Stimulated activated CD8-positive, alpha-beta memory T cell treated with anti-CD3 and anti-CD28 coated beads, Interleukin-7, amount 100 ng/mL, for 48 hours (primary cell): ENCODE data around the gene RNF130.

Source experiments
- DNase-seq, 2 donors: peaks; one replicate each; pipeline ENCODE4 v3.0.0-alpha.2; 2020; ENCODE audit warnings: low read depth in 1 of 2; ENCODE audit errors: extremely low read depth in 1 of 2

Gene RNF130

DNA sequence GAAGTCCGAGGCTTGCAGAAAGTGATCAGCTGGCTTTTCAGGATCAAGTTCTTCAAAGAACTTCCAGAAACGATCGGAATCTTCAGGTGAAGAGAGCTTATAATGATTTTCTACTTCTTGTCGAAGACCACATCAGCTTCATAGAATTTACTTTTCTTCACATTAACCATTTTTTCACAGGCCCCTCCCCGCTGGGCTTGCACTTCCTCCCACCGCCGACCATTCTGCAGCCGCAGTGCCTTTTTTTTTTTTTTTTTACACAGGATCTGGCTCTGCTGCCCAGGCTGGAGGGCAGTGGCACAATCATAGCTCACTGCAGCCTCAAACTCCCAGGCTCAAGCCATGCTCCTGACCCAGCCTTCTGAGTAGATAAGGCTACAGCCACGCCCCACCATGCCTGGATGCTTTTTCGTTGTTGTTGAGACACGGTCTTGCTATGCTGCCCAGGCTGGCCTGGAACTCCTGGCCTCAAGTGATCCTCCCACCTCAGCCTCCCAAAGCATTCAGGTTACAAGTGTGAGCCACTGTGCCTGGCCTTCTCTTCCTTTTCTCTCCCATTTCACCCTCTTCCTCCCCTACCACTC, 15.3 kb upstream of the RNF130 start:
- no peak for DNase-seq

DNA sequence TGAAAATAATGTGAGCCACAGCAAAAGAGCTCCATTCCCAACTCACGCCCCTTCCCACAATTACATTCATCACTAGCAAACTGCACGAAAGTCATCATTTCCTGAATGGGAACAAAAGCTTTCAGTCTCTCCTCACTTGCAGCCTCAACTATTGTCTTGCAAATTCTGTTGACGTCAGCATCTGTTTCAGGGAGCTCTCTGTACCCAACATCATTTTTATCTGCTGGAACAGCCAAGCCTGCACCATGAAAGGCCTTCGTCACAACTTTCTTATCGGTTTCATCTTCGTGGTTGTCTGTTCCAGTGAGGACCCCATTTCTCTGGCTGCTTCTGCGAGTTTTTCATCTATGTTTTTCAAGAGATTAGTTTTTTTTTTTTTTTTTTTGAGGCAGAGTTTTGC, 14.3 kb upstream of the RNF130 start:
- no peak for DNase-seq

DNA sequence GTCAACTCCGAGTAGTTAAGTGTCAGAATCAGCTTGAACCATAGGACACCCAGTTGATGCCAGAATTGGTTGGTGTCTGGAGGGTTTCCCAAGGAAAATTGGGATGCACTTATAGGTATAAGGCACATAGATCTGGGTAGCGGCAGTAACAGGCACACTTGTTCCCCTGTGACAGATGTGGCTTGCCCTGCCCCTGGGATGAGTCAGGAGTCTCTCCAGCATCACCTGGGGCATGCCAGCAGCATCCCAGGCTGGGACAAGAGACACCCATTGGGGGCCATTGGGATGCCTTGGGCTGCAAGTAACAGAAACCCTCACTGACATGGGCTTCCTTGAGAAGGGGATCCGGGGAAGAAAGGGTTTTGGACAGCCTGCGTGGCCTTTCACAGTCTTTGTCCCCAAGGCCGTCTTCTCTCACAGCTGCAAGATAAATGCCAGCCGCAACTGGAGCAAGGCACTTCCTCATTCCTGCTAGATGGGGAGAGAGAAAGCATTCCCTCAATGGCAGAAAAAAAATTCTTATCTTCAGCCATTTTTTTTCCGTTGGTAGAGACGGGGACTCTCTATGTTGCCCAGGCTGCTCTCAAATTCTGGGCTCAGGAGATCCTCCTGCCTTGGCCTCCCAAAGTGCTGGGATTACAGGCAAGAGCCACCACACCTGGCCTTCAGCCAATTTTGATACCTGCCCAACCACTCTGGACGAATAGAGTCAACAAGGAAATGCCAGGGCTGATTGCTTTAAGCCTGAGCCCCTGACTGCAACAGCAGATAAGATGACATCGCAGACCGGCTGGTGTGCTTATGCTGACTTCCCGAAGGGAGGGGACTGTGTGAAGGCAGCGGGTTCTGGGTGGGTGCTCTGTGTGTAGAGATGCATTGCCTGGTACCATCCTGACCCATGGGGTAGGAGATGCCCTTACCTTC, 13.3 kb upstream of the RNF130 start:
- DNase-seq: no peak

DNA sequence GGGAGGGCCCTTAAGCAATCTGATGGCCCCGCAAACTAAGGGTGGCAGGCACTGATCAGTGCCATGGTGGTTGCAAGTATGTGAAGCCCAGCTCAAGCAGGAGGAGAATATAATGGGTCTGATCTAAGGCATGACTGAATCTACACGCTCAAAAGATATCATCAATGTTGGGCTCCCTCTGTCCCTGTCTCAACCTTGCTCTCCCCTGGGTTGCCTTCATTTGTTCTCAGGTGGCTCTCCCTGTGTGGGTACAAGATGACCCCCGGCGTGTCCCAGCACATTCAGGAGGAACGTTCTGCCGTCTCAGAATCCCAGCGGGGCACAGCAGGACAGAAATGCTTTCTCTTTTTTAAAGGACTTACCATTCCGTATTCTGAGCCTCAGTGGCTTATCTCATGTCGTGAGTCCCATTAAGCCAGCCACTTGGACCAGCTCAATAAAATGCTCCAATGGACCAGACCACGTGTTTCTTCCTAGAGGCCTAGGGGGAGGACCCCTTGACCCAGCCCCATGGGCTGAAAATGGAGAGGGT, 12.0 kb upstream of the RNF130 start:
- DNase-seq: no peak

DNA sequence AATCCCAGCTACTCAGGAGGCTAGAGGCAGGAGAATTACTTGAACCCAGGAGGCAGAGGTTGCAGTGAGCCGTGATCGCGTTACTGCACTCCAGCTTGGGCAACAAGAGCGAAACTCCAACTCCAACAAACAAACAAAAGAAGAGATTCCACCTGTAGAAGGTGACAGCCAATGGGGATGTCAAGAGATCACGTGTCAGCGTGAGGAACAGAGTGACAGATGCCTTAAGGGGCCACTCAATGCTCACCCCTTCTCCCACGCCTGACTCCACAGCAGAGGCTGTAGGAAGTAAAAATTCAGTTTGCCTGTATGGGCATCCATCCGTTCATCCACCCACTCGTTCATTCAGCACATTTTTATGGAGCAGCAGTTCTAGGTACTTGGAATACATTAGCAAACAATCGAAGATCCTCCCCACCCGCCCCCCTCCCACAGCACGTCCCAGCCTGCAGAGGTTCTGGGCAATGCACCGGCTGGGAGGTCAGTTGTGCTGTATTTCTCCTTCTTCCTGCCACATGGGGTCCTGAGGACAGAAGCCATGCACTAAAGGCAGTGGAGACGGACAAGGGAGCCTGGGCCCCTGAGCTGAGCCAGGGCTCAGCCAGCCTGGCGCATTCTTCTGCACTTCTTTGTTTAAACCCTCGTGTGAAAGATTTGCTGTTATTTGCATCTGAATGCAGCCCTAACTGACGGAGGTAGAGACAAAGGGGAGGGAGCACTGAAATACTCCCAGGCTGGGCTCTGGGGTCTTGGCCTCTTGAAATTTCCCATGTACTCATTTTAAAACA, 11.3 kb upstream of the RNF130 start:
- no peak for DNase-seq

DNA sequence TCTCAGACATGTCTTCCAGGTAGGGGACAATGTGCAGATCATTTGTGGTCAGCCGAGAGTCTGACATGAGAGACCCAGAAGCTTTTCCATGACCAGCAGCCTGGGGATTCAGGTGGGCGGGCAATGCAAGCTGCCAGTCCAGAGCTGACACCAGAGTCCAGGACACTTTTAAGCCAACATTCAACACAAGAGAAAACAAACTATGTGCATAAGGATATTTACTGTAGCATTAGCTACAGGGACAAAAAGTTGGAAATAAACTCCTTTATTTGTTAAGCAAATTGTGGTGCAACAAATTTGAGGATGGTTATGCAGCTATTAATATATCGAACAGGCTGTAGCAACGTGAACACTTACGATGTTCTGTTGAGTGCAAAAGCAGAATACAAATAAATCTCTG, 9.9 kb upstream of the RNF130 start:
- DNase-seq: no peak

DNA sequence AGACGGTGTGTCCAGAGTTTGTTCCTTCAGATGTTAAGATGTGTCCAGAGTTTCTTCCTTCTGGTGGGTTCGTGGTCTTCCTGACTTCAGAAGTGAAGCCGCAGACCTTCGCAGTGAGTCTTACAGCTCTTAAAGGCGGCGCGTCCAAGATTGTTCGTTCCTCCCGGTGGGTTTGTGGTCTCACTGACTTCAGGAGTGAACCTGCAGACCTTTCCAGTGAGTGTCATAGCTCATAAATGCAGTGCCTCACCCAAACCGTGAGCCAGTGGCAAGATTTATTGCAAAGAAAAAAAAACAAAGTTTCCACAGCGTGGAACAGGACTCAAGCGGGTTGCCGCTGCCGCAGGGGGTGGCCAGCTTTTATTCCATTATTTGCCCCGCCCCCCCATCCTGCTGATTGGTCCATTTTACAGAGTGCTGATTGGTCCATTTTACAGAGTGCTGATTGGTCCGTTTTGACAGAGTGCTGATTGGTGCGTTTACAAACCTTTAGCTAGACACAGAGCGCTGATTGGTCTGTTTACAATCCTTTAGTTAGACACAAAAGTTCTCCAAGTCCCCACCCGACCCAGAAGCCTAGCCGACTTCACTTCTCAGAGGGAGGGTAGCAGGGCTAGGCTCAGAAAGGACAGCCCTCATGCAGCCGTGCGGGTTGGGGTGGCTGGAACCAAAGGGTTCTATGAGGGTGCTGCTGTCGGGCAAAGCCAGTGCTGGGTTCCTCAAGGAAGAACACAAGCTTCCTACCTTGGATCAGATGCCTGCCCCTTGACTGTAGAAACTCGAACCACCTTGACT, 9.1 kb upstream of the RNF130 start:
- no peak for DNase-seq

DNA sequence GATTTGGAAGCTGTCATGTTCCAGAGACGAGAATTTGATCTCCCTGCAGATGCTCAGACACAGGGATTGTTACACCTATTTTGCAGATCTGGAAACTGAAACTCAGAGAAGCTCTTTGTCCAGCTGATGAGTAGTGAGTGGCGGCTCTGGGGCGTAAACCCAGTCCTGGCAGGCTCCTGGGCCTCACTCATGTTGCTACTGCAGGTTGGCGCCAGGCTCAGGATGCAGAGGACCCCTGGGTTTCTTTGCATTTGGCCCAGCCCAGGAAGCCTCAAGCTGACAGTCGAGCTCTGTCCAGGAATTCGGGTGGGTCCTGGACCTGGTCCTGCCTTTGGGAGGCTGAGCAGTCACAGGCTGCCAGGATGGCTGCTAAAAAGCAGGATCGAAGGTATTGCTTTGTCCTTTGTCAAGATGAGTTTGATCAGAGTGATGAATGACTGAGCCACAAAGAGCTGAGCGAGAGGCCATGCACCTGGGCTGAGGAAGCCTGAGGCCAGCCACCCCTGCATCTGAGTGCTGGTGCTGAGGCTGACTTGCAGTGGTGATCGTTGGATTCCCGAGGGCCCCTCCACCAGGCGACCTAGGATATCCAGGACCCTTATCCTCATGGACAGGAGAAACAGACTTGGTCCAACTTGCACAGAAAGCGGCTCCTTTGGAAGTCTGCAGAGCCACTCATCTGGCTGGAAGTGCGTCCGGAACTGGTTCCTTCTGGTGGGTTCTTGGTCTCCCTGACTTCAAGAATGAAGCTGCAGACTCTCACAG, 8.3 kb upstream of the RNF130 start:
- DNase-seq: no peak

DNA sequence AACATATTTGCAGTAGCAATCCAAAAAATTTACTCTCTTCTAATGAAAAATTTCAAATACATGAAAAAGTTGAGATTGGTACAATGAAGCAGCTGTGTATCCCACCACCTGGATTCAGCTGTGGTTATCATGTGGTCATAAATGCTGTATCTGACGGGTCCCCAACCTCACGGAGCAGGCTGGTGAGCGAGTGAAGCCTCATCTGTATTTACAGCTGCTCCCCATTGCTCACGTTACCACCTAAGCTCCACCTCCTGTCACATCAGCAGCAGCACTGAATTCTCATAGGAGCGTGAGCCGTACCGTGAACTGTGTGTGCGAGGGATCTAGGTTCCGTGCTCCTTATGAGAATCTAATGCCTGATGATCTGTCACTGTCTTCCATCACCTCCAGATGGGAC, 6.8 kb upstream of the RNF130 start:
- DNase-seq: no peak

DNA sequence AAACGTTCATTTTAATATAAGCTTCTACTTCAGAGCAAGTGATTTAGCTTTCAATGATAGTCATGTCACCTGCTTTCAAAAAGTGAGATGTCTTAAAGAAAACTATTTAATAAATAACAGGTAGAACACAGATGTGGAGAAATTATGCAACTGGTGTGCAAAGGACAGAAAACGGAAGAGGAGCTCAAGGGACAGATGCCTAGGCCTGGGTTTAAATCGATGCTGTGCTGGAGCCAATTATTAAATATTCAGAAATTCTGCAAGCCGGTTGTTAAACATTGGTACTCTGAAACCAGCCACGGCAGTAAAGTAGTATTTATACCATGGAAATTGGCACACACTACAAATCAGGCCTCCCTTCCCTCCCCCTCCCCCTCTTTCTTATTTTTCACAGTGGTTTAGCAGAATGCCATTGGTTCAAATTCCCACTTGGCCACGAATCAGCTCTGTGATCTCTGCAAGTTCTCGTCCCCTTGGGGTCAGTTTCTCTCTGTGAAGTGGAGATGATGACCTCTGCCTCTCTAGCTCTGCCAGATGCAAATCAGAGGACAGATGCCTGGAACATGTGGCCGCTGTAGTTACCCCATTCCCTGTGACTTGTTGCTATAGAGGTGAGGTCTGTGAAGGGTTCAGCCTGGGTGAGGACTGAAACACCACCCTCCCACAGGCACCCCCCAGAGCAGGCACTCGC, 6.2 kb upstream of the RNF130 start:
- no peak for DNase-seq

DNA sequence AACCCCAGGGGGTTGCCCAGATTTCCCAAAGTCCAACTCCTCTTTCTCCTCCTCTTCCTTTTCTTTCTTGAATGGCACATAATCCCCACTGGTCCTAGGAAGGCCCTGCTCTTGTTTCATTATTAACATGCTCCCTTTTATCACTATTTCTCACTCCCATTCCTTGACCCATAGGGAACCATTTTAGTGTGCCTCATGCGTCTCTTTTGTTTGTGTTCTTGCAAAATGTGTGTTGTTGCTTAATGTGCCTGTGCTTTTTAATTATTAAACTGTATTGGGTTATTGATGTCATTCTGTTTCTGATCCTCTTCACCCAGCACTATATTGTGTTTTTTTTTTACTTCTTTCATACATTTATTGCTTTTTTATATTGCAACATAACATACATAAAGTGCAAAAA, 4.1 kb upstream of the RNF130 start:
- DNase-seq: no peak

DNA sequence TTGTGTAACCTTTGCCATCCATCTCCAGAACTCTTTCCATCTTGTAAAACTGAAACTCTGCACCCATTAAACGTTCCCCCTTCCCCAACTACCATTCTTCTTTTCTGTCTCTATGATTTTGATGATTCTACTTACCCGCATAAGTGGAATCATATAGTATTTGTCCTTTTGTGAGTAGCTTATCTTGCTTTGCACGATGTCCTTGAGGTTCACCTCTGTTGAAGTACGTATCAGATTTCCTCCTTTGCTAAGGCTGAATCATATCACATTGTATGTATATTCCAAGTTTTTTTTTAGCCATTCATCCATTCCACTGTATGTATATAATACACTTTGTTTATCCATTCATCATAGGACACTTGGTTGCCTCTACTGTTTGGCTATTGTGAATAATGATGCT, 2.9 kb upstream of the RNF130 start:
- no peak for DNase-seq

DNA sequence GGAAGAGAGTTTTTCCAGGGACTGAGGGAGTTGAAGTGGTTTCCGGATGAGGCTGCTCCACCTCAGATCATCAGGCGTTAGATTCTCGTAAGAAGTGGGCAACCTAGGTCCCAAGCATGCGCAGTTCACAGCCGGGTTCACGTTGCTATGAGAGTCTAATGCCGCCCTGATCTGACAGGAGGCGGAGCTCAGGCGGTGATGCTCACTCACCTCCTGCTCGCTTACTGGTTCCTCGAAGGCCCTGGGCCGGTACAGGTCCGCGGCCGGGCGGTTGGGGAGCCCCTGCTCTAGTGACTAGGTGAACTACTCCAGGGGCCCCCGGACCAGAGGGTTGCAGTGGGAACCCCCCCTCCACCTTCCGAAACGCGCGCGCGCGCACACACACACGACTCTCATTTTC, 997 bp upstream of the RNF130 start:
- DNase-seq: no peak

DNA sequence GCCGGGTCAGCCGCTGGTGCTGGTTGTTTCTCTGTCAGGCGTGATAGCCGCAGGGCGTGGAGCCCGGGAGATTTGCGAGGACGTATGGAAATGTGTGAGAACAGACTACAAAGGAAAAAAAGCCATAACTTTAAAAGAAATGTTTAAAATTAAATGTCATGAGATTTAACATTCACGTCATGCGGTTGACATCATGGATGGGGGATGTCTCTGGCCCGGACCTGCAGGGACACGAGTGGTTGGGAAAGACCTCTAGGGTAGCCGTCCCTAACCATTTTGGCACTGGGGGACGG, 643 bp upstream of the RNF130 start:
- no peak for DNase-seq

DNA sequence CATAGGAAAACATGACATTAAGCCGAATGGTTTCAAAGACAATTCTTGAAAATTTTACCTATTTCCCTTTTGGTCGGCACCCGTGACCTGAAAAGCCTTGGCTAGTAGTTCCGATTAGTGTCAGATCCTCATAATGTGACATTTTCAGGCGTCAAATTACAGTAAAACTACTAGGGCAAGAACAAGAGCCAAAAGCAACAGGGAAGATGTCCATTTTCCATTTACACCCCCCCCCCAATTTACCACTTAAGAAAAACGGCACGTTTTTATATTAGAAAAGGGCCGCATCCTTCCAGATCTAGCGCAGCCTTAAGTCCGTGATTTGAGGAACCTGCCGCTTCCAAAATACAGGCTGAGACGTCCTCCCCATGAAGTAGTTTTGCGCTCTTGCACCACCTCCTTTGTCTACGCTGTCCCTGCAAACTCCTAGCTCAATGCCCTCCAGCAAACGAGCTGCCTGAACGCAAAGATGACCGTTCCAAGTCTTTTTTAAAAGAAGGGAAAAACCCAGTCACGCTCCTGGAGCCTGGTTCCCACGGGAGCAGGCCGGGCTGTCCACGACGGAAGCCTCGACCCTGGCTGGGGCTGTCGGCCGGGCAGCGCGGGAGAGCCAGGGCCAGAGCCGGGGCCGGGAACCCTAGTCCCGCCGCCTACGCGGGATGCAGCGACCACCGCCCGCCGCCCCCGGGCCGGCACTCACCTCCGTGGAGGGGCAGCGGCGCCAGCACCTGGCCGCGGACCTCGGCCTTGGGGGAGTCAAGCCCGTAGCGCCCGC, 616 bp downstream of the RNF130 start:
- DNase-seq: no peak

DNA sequence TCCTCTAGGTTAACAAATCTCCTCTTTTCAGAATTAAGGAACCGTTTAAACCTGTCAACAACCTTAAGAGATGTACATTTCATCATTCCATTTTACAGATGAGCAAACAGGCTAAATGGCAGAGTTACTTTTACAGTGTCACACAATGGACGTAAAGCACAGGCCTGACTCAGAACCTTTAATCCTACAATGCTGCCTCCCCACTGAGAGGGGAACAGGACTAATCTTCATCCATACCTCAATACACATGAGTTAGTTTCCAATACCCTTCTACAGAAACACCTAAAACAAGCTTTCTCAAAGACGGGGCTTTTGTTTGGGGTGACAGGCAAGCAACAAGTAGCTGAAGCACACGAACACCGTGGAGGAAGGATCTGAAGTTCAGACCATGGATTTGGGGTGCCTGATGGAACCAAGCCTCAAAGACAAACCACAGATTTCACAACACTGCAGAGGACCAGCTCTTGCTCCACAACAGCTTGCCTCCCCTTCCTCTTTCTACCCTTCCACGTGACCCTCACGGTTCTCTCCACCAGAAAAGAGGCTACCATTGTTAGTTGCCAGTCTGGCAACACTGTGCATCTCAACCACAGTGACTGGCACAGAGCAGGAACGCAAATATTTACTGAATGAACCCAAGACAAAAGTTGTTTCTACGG, 1.8 kb downstream of the RNF130 start:
- no peak for DNase-seq

DNA sequence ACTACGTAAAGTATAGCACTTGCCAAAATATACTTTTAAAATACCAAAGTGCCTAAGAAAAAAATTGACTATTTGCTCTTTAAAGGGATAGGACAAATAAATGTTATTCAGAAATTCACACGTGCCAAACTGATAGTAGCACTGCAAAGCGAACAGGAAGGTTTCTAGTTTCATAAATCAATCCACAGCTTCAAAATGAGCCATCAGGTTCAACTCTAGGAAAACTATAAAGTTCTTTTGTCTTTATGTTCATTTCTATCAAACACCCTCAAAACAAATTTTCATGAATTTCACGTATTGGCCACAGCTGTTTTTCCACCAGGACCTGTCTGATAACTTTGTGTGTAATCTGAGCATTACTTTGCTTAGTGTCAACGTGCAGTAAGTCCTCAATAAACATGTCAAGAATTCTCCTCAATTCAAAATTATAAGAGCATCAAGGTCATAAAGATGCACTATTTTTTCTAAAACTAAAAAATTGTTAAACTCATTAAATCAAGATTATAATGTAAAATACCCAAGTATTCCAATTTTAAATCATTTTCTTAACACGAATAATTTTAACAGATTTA, 3.0 kb downstream of the RNF130 start:
- DNase-seq: no peak

DNA sequence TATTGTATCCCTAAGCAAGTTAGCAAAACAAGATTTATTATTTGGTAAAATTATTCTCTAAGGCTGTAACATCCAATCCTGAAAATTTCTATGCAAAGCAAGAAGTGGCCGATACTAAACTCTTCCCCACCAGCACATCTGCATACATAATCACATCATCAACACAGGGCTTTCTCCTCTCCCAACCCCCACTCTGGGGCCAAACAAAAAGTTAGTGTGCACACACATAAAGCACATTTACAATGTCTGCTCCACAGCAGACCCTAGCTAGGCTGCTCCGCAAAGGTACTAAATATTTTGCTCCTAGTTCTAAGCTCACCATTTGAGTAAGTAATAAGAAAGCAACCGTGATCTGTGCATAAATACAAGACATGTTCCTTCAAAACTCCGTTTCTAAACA, 3.6 kb downstream of the RNF130 start:
- DNase-seq: no peak
